Peyer's patch (tissue), 4 donors: ENCODE measurements around the gene CNTNAP2. TPM values are rescaled to one million over a fixed set of nuclear protein-coding genes. Genes with fewer than 3 reads are reported as not detected.

Experiments
- DNase-seq, 3 donors: peaks; one replicate each; pipeline ENCODE4 v3.0.0-alpha.2; 2017 to 2019
- H3K27ac ChIP-seq, 4 donors: fragments of 200-600 bp; sonication (generic); one replicate each; pipeline ENCODE4 v1.5.1; 2016 to 2019
- H3K27me3 ChIP-seq, 2 donors: fragments of 200-600 bp; sonication (generic); one replicate each; pipeline ENCODE4 v1.5.1; 2019
- H3K36me3 ChIP-seq, 3 donors: fragments of 200-600 bp; sonication (generic); one replicate each; pipeline ENCODE4 v1.5.1; 2016 to 2019
- H3K4me1 ChIP-seq, 4 donors: fragments of 200-600 bp; sonication (generic); one replicate each; pipeline ENCODE4 v1.5.1; 2016 to 2019
- H3K4me3 ChIP-seq, 4 donors: fragments of 200-600 bp; sonication (generic); 1 replicate in 3 of 4; 2 replicates in 1 of 4; pipeline ENCODE4 v1.5.1; 2016 to 2019; ENCODE audit warnings: mild to moderate bottlenecking in 1 of 4
- H3K9me3 ChIP-seq, 4 donors: fragments of 200-600 bp; sonication (generic); one replicate each; pipeline ENCODE4 v1.5.1; 2016 to 2019; ENCODE audit warnings: mild to moderate bottlenecking in 1 of 4
- CTCF ChIP-seq, 6 experiments: fragments of 450-650 bp in 4 of 6; fragments of 200-600 bp in 2 of 6; sonication (generic) in 1 of 6; IDR thresholded peaks; one replicate each; pipeline ENCODE4 v1.5.1; 2017 to 2019; ENCODE audit warnings: antibody characterized with exemption in 6 of 6, mild to moderate bottlenecking in 3 of 6, moderate library complexity in 1 of 6
- POLR2A ChIP-seq, 2 donors: fragments of 450-650 bp; IDR thresholded peaks; one replicate each; pipeline ENCODE4 v1.5.1; 2017; ENCODE audit warnings: antibody characterized with exemption in 2 of 2, mild to moderate bottlenecking in 2 of 2, moderate library complexity in 2 of 2
- total RNA-seq, 4 donors: library from RNA; depleted of rRNA; stranded (reverse); fragments of >200 nt; gene quantifications; one replicate each; pipeline ENCODE4 v1.1.0, GENCODE V29; 2016

CNTNAP2 gene
- total RNA-seq, 4 donors from 2014 or later, result 1.5 to 4.9 (median 3.6) TPM

- Histone ChIP-seq H3K27me3 (no peaks in the 10 kb centered on the region), H3K9me3 (no peaks in the 10 kb centered on the region), H3K36me3 (no peaks in the 10 kb centered on the region), H3K27ac (no peak overlapping the region), H3K4me3 (no peak overlapping the region), H3K4me1 (no peaks in the 10 kb centered on the region)
- TF ChIP-seq CTCF (IDR thresholded peaks at IDR 0.05), result no peak
- no peak for TF ChIP-seq POLR2A (IDR thresholded peaks at IDR 0.05)
- DNase-seq, result no peak
Measured at GRCh38 chr7:147811923-147812322, 1695.3 kb downstream of the CNTNAP2 start.

DNA sequence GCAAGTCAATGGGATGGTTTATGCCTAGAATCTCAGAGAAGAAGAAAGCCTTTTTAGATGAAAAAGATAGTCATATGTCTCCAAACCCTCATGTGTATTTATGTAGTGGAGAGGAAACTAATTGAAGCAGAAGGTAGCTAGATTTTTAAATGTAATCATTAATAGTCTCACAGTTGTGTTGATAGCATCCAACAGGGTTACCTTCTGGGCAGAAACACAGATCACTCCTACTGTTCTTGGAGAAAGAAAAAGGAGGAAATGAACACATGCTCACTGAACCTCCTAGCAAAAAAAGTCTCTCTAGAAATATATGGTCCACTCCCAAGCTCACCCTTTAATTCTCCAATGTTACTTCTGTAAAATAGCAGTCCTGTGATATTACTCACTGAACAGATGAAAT is 1696.7 kb downstream of the CNTNAP2 start:
- Histone ChIP-seq H3K4me1 (no peaks in the 10 kb centered on the region), H3K36me3 (no peaks in the 10 kb centered on the region), H3K27ac (no peak overlapping the region), H3K27me3 (no peaks in the 10 kb centered on the region), H3K9me3 (no peaks in the 10 kb centered on the region), H3K4me3 (no peak overlapping the region)
- DNase-seq, result no peak
- TF ChIP-seq POLR2A (IDR thresholded peaks at IDR 0.05), result no peak
- TF ChIP-seq CTCF (IDR thresholded peaks at IDR 0.05), result no peak

DNA sequence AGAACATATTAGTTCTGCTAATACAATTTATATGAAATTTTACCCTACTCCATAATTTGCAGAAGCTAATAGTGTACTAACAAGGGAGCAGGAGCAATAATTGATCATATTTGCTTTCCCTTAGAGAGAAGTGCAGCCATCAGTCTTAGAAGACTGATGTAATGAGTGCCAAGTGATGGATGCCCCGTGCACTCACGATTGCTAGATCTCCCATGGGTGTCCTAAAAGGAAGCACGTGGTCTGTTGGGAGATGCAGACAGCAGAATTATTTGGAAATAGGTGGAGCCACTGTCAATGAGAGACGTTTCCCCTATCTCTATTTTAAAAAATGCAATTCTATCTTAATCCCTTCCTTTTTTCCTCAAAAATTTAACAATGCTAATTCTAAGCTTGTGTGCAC is 1701.7 kb downstream of the CNTNAP2 start:
- Histone ChIP-seq H3K4me3 (no peak overlapping the region), H3K27ac (no peak overlapping the region), H3K4me1 (no peaks in the 10 kb centered on the region), H3K36me3 (no peaks in the 10 kb centered on the region), H3K27me3 (no peaks in the 10 kb centered on the region), H3K9me3 (no peaks in the 10 kb centered on the region)
- DNase-seq, result no peak
- TF ChIP-seq CTCF (IDR thresholded peaks at IDR 0.05), result no peak
- TF ChIP-seq POLR2A (IDR thresholded peaks at IDR 0.05), result no peak

- Histone ChIP-seq H3K4me1 (no peaks in the 10 kb centered on the region), H3K36me3 (no peaks in the 10 kb centered on the region), H3K9me3 (no peaks in the 10 kb centered on the region), H3K27ac (no peak overlapping the region), H3K27me3 (no peaks in the 10 kb centered on the region), H3K4me3 (no peak overlapping the region)
- DNase-seq, result no peak
- TF ChIP-seq CTCF (IDR thresholded peaks at IDR 0.05) (no peak), POLR2A (IDR thresholded peaks at IDR 0.05) (no peak)
Measured at GRCh38 chr7:147824671-147825070, 1708.1 kb downstream of the CNTNAP2 start.

- H3K27me3 ChIP-seq, result no peaks in the 10 kb centered on the region
Measured at GRCh38 chr7:147829016-147829415, 1712.4 kb downstream of the CNTNAP2 start.

More at GRCh38 chr7:147829016-147829415, 1712.4 kb downstream of the CNTNAP2 start:
- Histone ChIP-seq H3K4me3 (no peak overlapping the region), H3K9me3 (no peaks in the 10 kb centered on the region), H3K27ac (no peak overlapping the region), H3K4me1 (no peaks in the 10 kb centered on the region), H3K36me3 (no peaks in the 10 kb centered on the region)
- no peak for DNase-seq
- no peak for TF ChIP-seq POLR2A (IDR thresholded peaks at IDR 0.05)
- TF ChIP-seq CTCF (IDR thresholded peaks at IDR 0.05), result no peak
